Measurements from ENCODE around the gene CFAP97D2. TPM values are rescaled to one million over a fixed set of nuclear protein-coding genes. Genes with fewer than 3 reads are reported as not detected.
A peak's percentile ranks its signal among the peaks of the same experiment; 100 is the strongest.

Gene CFAP97D2
- total and polyA plus RNA-seq, 12 donors, result not detected

GRCh38 chr13:114224201-114224600 is 45.1 kb downstream of the CFAP97D2 start:
- 94% methylated on average over 13 of the region's 13 CpGs for WGBS, 2 donors
- ATAC-seq, result no peak
- H3K4me1 ChIP-seq, result peaks cover 0 to 33% (median 0%) of the 10 kb centered on the region in 9 donors
- H3K27ac ChIP-seq, result no peak overlapping the region
- intact Hi-C loops (cut with DNase I), result no loop called here
- peaks cover 0 to 23% (median 11%) of the 10 kb centered on the region in 7 donors for H3K27me3 ChIP-seq
- H3K36me3 ChIP-seq, result no peaks in the 10 kb centered on the region
- no peak for TF ChIP-seq CTCF (IDR thresholded peaks at IDR 0.05)
- H3K9me3 ChIP-seq, result no peaks in the 10 kb centered on the region
- no peak overlapping the region for H3K4me3 ChIP-seq
- DNase-seq, result no peak

- DNase-seq, result no peak
- H3K27ac ChIP-seq, result no peak overlapping the region
- peaks cover 0 to 37% (median 23%) of the 10 kb centered on the region in 7 donors for H3K27me3 ChIP-seq
- 76 to 81% methylated on average over 8 of the region's 8 CpGs for WGBS, 2 donors
- peak in 1 of 8 donors; percentile 8 for ATAC-seq
- H3K9me3 ChIP-seq, result no peaks in the 10 kb centered on the region
- no peaks in the 10 kb centered on the region for H3K36me3 ChIP-seq
- intact Hi-C loops (cut with DNase I), result loop anchor here (1.0 to 5.0 kb wide), 8 partner anchors 258 to 413 kb away; no protein-coding TSS in a partner anchor
- H3K4me1 ChIP-seq, result peaks cover 0 to 45% (median 0%) of the 10 kb centered on the region in 9 donors
- no peak for TF ChIP-seq CTCF (IDR thresholded peaks at IDR 0.05)
- no peak overlapping the region for H3K4me3 ChIP-seq
Observed at GRCh38 chr13:114225610-114226009, 46.6 kb downstream of the CFAP97D2 start.

GRCh38 chr13:114226088-114226487 is 47.0 kb downstream of the CFAP97D2 start:
- intact Hi-C loops (cut with DNase I), result loop anchor here (1.0 to 5.0 kb wide), 8 partner anchors 259 to 414 kb away; no protein-coding TSS in a partner anchor
- Histone ChIP-seq H3K4me3 (no peak overlapping the region), H3K27me3 (peaks cover 0 to 39% (median 24%) of the 10 kb centered on the region in 7 donors), H3K9me3 (no peaks in the 10 kb centered on the region), H3K36me3 (no peaks in the 10 kb centered on the region), H3K4me1 (peaks cover 0 to 45% (median 0%) of the 10 kb centered on the region in 9 donors), H3K27ac (no peak overlapping the region)
- DNase-seq, result no peak
- TF ChIP-seq CTCF (IDR thresholded peaks at IDR 0.05), result no peak
- 88 to 92% methylated on average over 11 of the region's 11 CpGs for WGBS, 2 donors
- no peak for ATAC-seq

GRCh38 chr13:114226699-114227323 is 47.8 kb downstream of the CFAP97D2 start:
- Histone ChIP-seq H3K27me3 (peaks cover 0 to 43% (median 28%) of the 10 kb centered on the region in 7 donors), H3K4me1 (peaks cover 0 to 41% (median 0%) of the 10 kb centered on the region in 9 donors), H3K4me3 (no peak overlapping the region), H3K27ac (no peak overlapping the region), H3K9me3 (no peaks in the 10 kb centered on the region), H3K36me3 (no peaks in the 10 kb centered on the region)
- intact Hi-C loops (cut with DNase I), result loop anchor here (1.0 to 5.0 kb wide), 8 partner anchors 260 to 415 kb away; no protein-coding TSS in a partner anchor
- DNase-seq (peak; percentile 79 to 86), ATAC-seq (peak; percentile 77 to 92 (median 90))
- peak; percentile 82 to 94 (median 90) for TF ChIP-seq CTCF (IDR thresholded peaks at IDR 0.05)
- 4 to 6% methylated on average over 19 of the region's 19 CpGs for WGBS, 2 donors
